NCI-H2029 (cell line): ENCODE measurements around the gene ABCD3.
"Not testable (repeated sequence)": the region's sequence is repeated elsewhere in the genome, so short reads cannot be mapped to it uniquely, and the experiment has no call there.

Experiments
- DNase-seq: peaks from one replicate; lab custom pipeline; 2025; lab: John Stamatoyannopoulos, UW

ABCD3 gene

DNA sequence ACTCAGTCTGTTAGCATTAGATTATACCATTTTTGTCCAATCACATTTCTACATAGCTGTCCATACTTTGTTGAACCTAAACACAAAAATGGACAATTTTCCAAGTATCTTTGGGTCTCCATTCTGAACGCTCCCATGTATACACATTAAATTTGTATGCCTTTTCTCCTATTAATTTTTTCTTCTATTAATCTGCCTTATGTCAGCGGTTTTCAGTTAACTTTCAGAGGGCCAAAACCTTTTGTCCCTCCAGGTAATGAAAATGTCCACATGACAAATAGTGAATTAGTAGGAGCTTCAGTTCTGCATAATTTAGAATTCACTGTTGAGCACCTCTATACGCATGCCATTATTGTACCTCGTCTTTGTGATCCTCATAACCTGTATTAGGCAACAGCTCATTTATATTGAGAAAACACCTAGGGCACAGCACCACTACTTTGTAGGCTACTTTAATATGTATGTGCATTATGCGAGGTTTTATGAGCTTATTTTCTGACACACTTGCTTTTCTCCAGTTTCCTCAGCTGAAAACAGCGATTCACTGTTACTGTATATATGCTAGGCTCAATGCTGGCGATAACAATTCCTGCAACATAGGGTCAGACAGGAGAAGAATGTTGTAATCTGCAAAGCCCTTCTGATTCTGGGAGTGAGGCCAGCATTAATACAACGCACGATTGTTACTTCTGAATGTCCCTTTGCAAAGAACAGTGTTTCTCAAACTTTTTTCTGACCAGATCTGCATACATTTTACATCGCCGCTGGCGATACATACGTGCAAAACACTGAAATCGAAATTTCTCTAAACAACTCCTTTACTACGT lies 1.1 kb upstream of the ABCD3 start:
- no peak for DNase-seq

DNA sequence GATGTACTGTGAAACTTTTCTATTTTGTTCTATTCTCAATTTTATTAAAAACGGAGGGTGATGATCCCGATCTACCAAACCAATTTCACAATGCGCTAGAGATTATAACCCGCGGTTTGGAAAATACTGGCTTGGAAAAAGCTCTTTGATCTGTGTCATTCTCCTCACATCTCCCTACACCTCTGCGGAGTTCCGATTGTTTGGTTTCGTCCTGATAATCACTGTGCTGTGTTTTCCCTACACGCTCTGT lies 536 bp upstream of the ABCD3 start:
- DNase-seq: no peak

DNA sequence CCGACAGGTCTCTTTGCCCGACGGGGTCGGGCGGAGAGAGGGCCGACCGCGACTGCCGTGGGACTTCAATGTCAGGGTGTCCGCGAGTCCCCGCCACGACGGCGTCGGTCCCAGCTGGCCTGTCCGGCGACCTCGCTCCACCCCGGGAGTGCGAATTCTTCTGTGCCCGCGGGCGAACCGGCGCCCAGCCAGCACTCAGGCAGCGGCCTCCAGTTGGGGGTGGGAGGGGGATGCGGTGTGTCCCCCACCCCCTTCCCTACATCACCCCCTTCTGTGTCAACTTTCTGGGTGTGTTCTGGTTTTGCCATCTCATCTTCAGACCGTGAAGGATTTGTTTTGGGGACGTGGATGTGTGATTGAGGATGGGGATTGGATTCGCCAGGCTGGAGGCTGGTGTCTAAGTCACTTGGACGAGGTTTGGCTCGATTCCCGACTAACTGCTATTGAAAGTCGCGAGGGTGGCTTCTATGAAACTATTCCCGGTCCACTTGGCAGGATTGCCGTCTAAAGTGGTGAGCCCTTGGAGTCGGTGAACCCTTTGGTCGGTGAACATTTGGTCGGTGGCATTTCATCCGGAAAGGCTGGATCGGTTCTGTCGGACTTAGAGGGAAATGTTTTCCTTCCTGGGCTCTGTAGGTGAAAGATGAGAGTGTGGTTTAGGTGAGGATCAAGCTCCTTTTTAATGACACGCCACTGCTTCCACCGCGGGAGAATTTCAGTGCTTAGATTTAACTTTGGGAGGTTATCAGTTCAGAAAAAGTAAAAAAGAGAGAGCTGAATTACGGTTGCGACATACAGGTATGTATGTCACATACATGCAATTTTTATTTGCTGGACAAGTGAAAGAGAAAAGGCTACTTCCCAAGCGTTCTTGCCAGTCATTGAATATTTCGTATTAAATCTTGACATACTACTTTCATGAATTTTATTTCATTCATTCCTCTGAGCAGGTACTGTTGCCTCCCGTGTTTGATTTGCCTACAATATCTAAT lies 771 bp downstream of the ABCD3 start:
- peak; percentile 65 for DNase-seq

DNA sequence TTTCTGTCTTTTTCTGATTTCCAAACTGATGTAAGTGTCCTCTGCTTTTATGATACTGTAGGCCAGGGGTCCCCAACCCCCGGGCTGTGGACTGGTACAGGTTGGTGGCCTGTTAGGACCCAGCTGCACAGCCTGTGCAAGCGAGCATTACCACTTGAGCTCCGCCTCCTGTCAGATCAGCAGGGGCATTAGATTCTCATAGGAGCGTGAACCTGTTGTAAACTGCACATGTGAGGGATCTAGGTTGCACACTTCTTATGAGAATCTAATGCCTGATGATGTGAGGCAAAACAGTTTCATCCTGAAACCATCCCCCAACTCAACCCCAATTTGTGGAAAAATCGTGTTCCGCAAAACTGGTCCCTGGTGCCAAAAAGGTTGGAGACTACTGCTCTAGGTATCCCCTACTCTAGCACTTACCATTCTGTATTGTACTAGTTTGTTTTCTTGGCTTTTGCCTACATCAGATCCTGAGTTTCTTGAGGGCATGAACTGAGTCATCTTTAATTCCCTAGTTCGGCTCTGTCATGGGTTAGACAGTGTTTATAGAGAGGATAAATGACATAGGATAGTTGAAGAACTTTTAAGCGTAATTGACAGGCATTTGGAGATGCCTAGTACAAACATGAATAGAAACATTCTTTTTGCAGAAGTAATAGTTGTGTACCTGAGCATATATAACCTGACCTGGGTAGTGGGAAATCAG lies 4.1 kb downstream of the ABCD3 start:
- no peak for DNase-seq

DNA sequence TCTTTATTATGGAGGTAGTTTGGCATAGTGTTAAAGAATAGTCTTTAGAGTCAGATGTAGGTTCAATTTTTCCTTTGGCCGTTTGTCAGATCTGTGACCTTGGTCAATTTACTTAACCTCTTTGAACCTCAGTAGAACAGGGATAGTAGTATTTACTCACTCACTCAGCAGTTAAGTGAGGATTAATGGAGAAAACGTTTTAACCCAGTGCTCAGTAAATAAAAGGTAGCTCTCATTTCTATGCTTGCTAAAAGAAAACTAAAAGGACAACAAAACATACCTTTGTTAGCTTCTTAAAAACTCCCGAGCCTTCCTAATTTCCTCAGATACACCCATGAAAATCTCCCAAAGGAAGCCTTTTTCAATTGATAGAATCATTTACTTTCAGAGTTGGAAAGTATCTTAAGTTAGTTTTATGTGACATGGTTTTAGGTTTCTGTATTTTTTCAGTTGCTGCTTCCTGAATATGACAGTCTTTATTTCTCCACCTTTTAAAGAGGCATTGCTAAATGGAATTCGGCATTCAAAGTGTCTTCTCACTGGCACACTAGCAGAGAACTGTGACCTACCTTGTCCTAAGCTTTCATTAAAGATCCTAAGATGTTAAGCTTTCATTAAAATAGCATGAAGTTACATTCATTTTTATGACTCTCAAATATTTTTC lies 7.8 kb downstream of the ABCD3 start:
- DNase-seq: no peak

DNA sequence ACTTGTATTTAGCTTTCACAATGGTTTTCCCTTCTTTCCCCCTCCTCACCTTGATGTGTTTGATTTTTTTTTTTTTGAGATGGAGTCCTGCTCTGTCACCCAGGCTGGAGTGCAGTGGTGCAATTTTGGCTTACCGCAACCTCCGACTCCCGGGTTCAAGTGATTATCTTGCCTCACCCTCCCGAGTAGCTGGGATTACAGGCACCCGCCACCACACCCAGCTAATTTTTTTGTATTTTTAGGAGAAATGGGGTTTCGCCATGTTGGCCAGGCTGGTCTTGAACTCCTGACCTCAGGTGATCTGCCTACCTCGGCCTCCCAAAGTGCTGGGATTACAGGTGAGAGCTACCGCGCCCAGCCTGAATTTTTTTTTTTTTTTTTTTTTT lies 8.3 kb downstream of the ABCD3 start:
- not testable (repeated sequence) for DNase-seq

DNA sequence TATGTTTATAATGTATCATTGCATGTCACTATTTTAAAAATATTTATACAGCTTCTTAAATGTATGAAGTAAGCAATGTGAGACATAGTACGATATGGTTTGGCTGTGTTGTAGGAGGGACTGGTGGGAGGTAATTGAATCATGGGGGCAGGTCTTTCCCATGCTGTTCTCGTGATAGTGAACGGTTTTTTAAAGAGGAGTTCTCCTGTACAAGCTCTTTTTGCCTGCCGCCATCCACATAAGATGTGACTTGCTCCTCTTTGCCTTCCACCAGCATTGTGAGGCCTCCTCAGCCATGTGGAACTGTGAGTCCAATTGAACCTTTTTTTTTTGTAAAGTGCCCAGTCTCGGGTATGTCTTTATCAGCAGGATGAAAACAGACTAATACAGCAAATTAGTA lies 10.3 kb downstream of the ABCD3 start:
- DNase-seq: no peak

DNA sequence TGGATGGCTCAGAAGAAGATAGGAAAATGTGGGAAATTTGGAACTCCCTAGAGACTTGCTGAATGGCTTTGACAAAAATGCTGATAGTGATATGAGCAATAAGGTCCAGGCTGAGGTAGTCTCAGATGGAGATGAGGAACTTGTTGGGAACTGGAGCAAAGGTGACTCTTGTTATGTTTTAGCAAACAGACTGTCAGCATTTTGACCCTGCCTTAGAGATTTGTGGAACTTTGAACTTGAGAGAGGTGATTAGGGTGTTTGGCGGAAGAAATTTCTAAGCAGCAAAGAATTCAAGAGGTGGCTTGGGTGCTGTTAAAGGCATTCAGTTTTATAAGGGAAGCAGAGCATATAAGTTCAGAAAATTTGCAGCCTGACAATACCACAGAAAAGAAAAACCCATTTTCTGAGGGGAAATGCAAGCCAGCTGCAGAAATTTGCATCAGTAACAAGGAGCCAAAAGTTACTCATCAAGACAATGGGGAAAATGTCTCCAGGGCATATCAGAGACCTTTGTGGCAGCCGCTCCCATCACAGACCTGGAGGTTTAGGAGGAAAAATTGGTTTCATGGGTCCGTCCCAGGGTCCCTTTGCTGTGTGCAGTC lies 10.8 kb downstream of the ABCD3 start:
- DNase-seq: not testable (repeated sequence)

DNA sequence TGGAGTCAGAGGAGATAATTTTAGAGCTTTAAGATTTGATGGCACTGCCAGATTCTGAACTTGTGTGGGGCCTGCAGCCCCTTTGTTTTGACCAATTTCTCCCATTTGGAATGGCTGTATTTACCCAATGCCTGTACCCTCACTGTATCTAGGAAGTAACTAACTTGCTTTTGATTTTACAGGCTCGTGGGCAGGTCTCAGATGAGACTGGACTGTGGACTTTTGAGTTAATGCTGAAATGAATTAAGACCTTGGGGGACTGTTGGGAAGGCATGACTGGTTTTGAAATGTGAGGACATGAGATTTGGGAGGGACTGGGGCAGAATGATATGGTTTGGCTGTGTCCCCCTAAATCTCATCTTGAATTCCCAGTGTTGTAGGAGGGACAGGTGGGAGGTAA lies 11.9 kb downstream of the ABCD3 start:
- DNase-seq: not testable (repeated sequence)

DNA sequence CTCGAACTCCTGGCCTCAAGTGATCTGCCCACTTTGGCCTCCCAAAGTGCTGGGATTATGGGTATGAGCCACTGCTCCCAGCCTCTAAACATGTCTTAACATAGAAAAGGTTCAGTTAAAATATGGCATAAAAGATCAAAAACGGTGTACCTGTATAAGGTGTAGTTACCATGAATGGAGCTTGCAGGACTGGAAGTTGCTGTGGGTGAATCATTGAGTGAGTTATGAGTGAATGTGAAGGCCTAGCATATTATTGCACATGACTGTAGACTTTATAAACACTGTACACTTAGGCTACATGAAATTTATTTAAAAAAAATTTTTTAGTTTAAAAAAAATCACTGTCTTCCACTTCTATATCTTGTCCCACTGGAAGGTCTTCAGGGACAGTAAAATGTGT lies 15.7 kb downstream of the ABCD3 start:
- no peak for DNase-seq

DNA sequence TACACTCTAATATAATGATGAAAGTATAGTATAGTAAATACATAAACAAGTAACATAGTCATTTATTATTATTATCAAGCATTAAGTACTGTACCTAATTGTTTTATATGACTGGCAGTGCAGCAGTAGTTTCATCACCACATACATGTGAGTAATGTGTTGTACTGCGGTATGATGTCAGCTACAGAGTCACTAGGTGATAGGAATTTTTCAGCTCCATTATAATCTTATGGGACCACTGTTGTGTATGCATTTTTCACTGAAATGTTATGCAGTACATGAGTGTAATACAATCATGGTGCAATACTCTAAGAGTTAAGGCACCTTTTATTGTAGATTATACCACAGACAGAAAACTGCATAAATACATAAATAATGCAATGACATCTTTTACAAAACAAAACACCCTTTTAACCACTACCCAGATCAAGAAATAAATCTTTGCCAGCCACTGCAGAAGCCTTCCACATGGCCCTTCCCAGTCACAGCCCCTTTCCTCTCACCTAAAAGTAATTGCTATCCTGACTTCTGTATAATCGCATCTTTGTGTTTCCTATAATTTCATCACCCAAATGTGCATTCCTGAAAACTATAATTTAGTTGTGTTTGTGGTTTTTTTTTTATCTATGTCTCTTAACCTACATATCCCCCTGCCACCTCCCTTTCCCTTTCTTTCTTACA lies 16.3 kb downstream of the ABCD3 start:
- DNase-seq: no peak

DNA sequence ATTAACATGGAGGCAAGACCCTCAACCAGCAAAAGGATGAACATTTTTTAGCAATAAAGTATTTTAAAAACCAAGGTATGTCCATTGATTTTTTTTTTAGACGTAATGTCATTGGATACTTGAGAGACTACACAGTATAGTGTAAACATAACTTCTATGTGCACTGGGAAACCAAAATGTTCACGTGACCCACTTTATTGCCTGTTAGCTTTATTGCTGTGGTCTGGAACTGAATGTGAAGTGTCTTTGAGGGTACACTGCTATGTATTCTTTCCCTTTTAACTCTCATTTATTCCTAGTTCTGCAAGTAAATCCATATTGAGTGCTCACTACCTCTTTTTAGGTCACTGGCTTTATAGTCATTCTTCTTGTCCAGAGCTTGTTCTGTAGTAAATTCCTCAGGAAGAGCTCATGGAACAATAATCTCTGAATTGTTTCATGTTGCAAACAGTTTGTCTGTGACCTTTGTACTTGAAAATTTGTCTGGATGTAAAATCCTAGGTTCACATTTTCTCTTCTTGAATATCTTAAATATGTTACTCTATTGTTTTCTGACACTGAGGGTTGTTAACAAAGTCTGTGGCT lies 20.6 kb downstream of the ABCD3 start:
- DNase-seq: peak; percentile 78

DNA sequence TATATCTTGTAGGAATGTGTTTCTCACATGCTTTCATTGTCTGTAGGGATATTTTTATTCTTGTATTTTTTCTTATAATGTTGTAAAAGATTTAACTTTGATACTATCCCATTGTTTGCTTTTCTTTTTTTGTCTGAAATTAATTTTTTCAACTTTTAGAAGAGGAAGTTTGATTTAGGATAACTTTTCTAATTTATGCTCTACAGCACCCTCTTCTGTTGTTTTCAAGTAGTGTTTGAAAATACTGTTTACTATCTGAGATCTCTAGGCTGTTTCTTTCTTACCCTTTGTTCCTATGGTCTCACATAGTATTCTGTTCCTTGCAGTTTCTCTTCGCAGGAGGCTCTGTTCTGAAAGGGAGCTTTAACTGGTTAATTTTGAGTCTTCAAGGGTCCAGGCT lies 21.9 kb downstream of the ABCD3 start:
- DNase-seq: no peak

DNA sequence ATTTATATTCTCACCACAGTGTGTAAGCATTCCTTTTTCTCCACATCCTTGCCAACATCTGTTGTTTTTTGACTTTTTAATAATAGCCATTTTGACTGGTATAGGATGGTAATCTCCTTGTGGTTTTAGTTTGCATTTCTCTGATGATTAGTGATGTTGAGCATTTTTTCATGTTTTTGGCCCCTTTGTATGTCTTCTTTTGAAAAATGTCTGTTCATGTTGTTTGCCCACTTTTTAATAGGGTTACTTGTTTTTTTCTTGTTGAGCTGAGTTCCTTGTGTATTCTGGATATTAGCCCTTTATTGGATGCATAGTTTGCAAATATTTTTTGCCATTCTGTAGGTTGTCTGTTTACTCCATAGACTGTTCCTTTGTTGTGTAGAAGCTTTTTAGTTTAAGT lies 24.9 kb downstream of the ABCD3 start:
- not testable (repeated sequence) for DNase-seq

DNA sequence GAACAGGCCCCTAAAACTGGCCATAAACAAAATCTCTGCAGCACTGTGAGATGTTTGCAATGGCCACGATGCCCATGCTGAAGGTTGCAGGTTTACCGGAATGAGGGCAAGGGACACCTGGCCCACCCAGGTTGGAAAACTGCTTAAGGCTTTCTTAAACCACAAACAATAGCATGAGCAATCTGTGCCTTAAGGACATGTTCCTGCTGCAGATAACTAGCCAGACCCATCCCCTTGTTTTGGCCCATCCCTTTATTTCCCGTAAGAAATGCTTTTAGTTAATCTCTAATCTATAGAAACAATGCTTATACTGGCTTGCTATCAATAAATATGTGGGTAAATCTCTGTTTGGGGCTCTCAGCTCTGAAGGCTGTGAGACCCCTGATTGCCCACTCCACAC lies 26.6 kb downstream of the ABCD3 start:
- not testable (repeated sequence) for DNase-seq

DNA sequence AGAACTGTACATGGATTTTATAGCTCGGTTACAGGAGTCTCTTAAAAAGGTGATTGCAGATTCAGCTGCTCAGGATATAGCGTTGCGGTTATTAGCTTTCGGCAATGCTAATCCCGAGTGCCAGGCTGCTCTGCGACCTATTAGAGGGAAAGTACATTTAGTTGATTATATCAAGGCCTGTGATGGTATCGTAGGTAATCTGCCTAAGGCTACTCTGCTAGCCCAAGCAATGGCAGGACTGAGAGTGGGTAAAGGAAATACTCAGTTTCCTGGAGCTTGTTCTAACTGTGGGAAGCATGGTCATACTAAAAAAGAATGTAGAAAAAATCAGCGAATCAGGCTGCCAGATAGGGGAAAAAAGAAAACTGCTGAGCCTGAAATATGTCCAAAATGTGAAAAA lies 27.5 kb downstream of the ABCD3 start:
- DNase-seq: not testable (repeated sequence)

DNA sequence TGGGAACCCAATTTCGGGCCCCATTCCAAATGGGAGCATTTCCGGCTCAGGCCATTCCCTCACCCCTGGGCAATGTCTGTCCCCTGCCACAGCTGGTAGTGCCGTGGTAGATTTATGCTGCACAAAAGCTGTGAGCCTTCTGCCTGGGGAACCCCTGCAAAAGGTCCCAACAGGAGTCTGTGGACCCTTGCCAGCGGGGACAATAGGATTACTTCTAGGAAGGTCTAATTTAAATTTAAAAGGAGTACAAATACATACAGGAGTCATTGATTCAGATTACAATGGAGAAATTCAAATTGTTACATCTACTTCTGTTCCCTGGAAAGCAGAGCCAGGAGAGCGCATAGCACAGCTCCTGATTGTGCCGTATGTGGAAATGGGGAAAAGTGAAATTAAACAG lies 28.0 kb downstream of the ABCD3 start:
- not testable (repeated sequence) for DNase-seq

DNA sequence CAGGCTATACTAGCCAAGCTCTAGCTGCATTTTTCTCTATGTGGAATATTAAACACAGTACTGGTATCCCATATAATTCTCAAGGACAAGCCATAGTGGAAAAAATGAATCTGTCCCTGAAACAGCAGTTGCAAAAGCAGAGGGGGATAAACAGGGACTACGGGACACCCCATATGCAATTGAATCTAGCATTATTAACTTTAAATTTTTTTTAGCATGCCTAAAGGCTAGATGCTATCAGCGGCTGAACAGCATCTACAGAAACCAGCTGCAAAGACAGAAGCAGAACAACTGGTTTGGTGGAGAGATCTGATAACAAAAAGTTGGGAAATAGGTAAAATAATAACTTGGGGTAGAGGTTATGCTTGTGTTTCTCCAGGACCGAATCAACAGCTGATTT lies 30.6 kb downstream of the ABCD3 start:
- DNase-seq: not testable (repeated sequence)

DNA sequence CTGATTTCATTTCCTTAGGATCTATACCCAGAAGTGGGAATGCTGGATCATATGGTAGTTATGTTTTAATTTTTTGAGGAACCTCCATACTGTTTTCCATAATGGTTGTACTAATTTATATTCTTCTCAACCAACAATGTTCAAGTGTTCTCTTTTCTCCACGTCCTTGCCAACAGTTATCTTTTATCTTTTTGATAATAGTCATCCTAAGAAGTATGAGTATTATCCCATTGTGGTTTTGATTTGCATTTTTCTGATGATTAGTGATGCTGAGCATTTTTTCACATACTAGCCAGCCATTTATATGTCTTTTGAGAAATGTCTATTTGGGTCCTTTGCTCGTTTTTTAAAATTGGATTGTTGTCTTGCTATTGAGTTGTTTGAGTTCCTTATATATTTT lies 38.5 kb downstream of the ABCD3 start:
- DNase-seq: no peak

DNA sequence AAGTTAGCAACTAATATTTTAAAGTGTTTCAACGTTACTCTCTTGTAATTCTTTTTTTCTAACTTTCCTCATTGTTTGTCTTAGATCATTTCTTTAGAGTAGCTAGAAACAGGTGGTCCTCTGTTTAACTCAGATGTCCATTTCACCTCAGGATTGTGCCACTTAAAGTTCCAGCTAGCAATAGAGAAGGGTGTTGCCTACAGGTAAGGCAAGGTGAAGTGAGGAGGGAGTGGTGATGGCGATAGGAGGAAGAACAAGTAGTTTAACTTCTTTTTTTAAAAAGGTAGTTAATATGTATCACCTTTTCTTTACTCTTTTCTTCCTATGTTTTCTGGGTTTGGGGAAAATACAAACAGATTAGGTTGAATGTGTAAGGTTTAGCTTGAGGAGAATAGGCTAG lies 44.4 kb downstream of the ABCD3 start:
- no peak for DNase-seq
